ENCODE data around the gene RELN.

GRCh38 chr7:103766660-103767059, 222.8 kb downstream of the RELN start:
- TF ChIP-seq, protein P1, sequence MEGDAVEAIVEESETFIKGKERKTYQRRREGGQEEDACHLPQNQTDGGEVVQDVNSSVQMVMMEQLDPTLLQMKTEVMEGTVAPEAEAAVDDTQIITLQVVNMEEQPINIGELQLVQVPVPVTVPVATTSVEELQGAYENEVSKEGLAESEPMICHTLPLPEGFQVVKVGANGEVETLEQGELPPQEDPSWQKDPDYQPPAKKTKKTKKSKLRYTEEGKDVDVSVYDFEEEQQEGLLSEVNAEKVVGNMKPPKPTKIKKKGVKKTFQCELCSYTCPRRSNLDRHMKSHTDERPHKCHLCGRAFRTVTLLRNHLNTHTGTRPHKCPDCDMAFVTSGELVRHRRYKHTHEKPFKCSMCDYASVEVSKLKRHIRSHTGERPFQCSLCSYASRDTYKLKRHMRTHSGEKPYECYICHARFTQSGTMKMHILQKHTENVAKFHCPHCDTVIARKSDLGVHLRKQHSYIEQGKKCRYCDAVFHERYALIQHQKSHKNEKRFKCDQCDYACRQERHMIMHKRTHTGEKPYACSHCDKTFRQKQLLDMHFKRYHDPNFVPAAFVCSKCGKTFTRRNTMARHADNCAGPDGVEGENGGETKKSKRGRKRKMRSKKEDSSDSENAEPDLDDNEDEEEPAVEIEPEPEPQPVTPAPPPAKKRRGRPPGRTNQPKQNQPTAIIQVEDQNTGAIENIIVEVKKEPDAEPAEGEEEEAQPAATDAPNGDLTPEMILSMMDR (IDR thresholded peaks at IDR 0.05), result no peak
- no peak for TF ChIP-seq POLR2A (IDR thresholded peaks at IDR 0.05)
